K562 (cell line): Measurements from ENCODE around the gene CHML. TPM values are rescaled to one million over a fixed set of nuclear protein-coding genes. Genes with fewer than 3 reads are reported as not detected.

Experiments used
- BCLAF1 ChIP-seq, 2 experiments: fragments of 450-650 bp in 1 of 2; IDR thresholded peaks; 2 replicates each; pipeline ENCODE4 v1.6.1; 2011 to 2017; ENCODE audit warnings: low read depth in 2 of 2, antibody characterized with exemption in 1 of 2, borderline replicate concordance in 1 of 2, low read length in 1 of 2, mild to moderate bottlenecking in 1 of 2, mixed read lengths in 1 of 2; ENCODE audit not compliant: control insufficient read depth in 1 of 2
- E2F1 ChIP-seq: sonication (generic); formaldehyde crosslinking; IDR thresholded peaks from 2 replicates; pipeline ENCODE4 v1.8.1; 2023; ENCODE audit warnings: mild to moderate bottlenecking, missing genetic modification reagents, moderate library complexity
- ETV1 ChIP-seq: fragments of 450-650 bp; conservative IDR thresholded peaks from 2 replicates; pipeline ENCODE4 v1.6.1; 2016; ENCODE audit warnings: missing genetic modification characterization, control low read depth, low read depth, missing compliant biosample characterization
- RFX7 ChIP-seq: fragments of 250-450 bp; sonication (Bioruptor Pico); IDR thresholded peaks from 2 replicates; pipeline ENCODE4 v1.5.1; 2021; ENCODE audit warnings: mild to moderate bottlenecking
- SRSF3 ChIP-seq: fragments of 200-400 bp; formaldehyde crosslinking; IDR thresholded peaks from 2 replicates; pipeline ENCODE4 v1.6.1; 2016; ENCODE audit warnings: mild to moderate bottlenecking, low read length, moderate library complexity; ENCODE audit not compliant: insufficient read depth
- ZBTB17 ChIP-seq: fragments of 450-650 bp; formaldehyde crosslinking; IDR thresholded peaks from 2 replicates; pipeline ENCODE4 v1.4.0; 2020; ENCODE audit warnings: mild to moderate bottlenecking
- ZNF121 ChIP-seq: sonication (generic); formaldehyde crosslinking; conservative IDR thresholded peaks from 2 replicates; pipeline ENCODE4 v1.8.0; 2022; ENCODE audit warnings: missing genetic modification reagents
- ZNF224 ChIP-seq: sonication (generic); formaldehyde crosslinking; IDR thresholded peaks from 2 replicates; pipeline ENCODE4 v1.8.0; 2022; ENCODE audit warnings: mild to moderate bottlenecking, missing genetic modification reagents
- ZNF324 ChIP-seq: fragments of 250-450 bp; sonication (Bioruptor Pico); IDR thresholded peaks from 2 replicates; pipeline ENCODE4 v1.4.0; 2020; ENCODE audit warnings: mild to moderate bottlenecking
- ZNF75A ChIP-seq: fragments of 450-650 bp; formaldehyde crosslinking; IDR thresholded peaks from 2 replicates; pipeline ENCODE4 v1.4.0; 2020; ENCODE audit warnings: mild to moderate bottlenecking
- polyA plus RNA-seq, 8 experiments: library from polyadenylated mRNA; depleted of rRNA in 4 of 8; stranded (reverse) in 5 of 8; unstranded in 3 of 8; fragments of >200 nt; fragmentation: Nextera tagmentation in 2 of 8; fragmentation: Illumina TruSeq in 1 of 8; extraction: Ambion mirVana in 2 of 8; extraction: Trizol in 1 of 8; gene quantifications; 2 replicates each; pipeline versions ENCODE4 v1.2.1 to v1.2.3, GENCODE V29; 2011 to 2014; ENCODE audit warnings: inconsistent platforms in 1 of 8, missing spikeins in 1 of 8
- total RNA-seq, 7 experiments: library from RNA; depleted of rRNA in 6 of 7; stranded (reverse); fragments of >200 nt in 6 of 7; fragmentation: Illumina TruSeq in 2 of 7; extraction: Trizol in 2 of 7; gene quantifications; 2 replicates each; pipeline versions ENCODE4 v1.2.1 to v1.2.3, GENCODE V29; 2011 to 2021; ENCODE audit warnings: low replicate concordance in 1 of 7
- TF ChIP-seq, protein P1 (sequence below): fragments of 250-450 bp; sonication (Bioruptor Pico); IDR thresholded peaks from 2 replicates; pipeline ENCODE4 v1.8.0; 2021; ENCODE audit warnings: moderate library complexity, mild to moderate bottlenecking, inconsistent platforms

Gene CHML
- total and polyA plus RNA-seq, 9 of the 15 experiments (the other 6 are each of a cell fraction or from before 2014, with no cell fraction given): 13.0 to 88.3 (median 62.8) TPM

- no peak for TF ChIP-seq ETV1 (tag)
- TF ChIP-seq ZNF224 (CRISPR knock-in tag): no peak
- TF ChIP-seq SRSF3: no peak
- TF ChIP-seq ZNF75A (CRISPR knock-in tag): no peak
- TF ChIP-seq E2F1 (CRISPR knock-in tag): no peak
- TF ChIP-seq ZBTB17 (CRISPR knock-in tag): no peak
- no peak for TF ChIP-seq RFX7
- no peak for TF ChIP-seq ZNF324 (CRISPR knock-in tag)
- TF ChIP-seq ZNF121 (CRISPR knock-in tag): peak; percentile 94
- TF ChIP-seq, protein P1, sequence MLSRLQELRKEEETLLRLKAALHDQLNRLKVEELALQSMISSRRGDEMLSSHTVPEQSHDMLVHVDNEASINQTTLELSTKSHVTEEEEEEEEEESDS (CRISPR knock-in tag): no peak
- TF ChIP-seq BCLAF1 (IDR thresholded peaks at IDR 0.05; ENCODE audit: borderline replicate concordance in 1 of 2, control insufficient read depth in 1 of 2, low read depth in 2 of 2, low read length in 1 of 2): no peak
Measured at GRCh38 chr1:241596633-241597032, 43.5 kb downstream of the CHML start (continued).
